Liver (tissue), 9 donors: Measurements from ENCODE around the gene GIPR. TPM values are rescaled to one million over a fixed set of nuclear protein-coding genes. Genes with fewer than 3 reads are reported as not detected.

Experiments used
- DNase-seq: peaks from one replicate; pipeline ENCODE4 v3.0.0-alpha.2; 2017; ENCODE audit warnings: low spot score
- H3K27ac ChIP-seq, 2 donors: one replicate each; pipeline ENCODE4 v1.7.0; 2013; ENCODE audit warnings: inconsistent platforms in 2 of 2, low read length in 2 of 2, control low read depth in 1 of 2, low read depth in 1 of 2, mild to moderate bottlenecking in 1 of 2
- H3K27me3 ChIP-seq, 4 donors: one replicate each; pipeline versions ENCODE4 v1.6.1 to v1.7.0; 2013; ENCODE audit warnings: low read length in 3 of 4, inconsistent platforms in 1 of 4, mild to moderate bottlenecking in 1 of 4, moderate library complexity in 1 of 4; ENCODE audit not compliant: control insufficient read depth in 4 of 4, insufficient read depth in 4 of 4
- H3K36me3 ChIP-seq, 4 donors: one replicate each; pipeline versions ENCODE4 v1.6.1 to v1.7.0; 2013; ENCODE audit warnings: low read length in 3 of 4, mild to moderate bottlenecking in 3 of 4, low read depth in 1 of 4, moderate library complexity in 1 of 4; ENCODE audit not compliant: control insufficient read depth in 4 of 4, insufficient read depth in 3 of 4
- H3K4me1 ChIP-seq, 4 donors: one replicate each; pipeline versions ENCODE4 v1.6.1 to v1.7.0; 2013; ENCODE audit warnings: low read length in 3 of 4, mild to moderate bottlenecking in 3 of 4, moderate library complexity in 1 of 4; ENCODE audit not compliant: control insufficient read depth in 4 of 4, insufficient read depth in 4 of 4
- H3K4me3 ChIP-seq, 3 donors: one replicate each; pipeline versions ENCODE4 v1.6.1 to v1.7.0; 2013; ENCODE audit warnings: low read length in 3 of 3, control low read depth in 1 of 3, low read depth in 1 of 3, mild to moderate bottlenecking in 1 of 3
- H3K9ac ChIP-seq, 2 donors: one replicate each; pipeline ENCODE4 v1.7.0; 2013; ENCODE audit warnings: low read length in 2 of 2, mild to moderate bottlenecking in 2 of 2, moderate library complexity in 2 of 2, control low read depth in 1 of 2, low read depth in 1 of 2
- H3K9me3 ChIP-seq, 4 donors: one replicate each; pipeline versions ENCODE4 v1.6.1 to v1.7.0; 2013; ENCODE audit warnings: low read length in 3 of 4; ENCODE audit not compliant: control insufficient read depth in 4 of 4
- ATF3 ChIP-seq: IDR thresholded peaks from 2 replicates; pipeline ENCODE4 v1.6.1; 2016; ENCODE audit warnings: antibody characterized with exemption
- EGR1 ChIP-seq, 2 donors: IDR thresholded peaks; 2 replicates each; pipeline ENCODE4 v1.6.1; 2016 to 2018; ENCODE audit warnings: antibody characterized with exemption in 2 of 2, low read depth in 2 of 2
- FOXA1 ChIP-seq: IDR thresholded peaks from 2 replicates; pipeline ENCODE4 v1.6.1; 2016; ENCODE audit warnings: antibody characterized with exemption
- GABPA ChIP-seq, 2 donors: IDR thresholded peaks in 1 of 2; conservative IDR thresholded peaks in 1 of 2; 2 replicates each; pipeline ENCODE4 v1.6.1; 2016; ENCODE audit warnings: antibody characterized with exemption in 2 of 2, mild to moderate bottlenecking in 1 of 2, moderate library complexity in 1 of 2
- HNF4A ChIP-seq, 2 donors: conservative IDR thresholded peaks; 2 replicates each; pipeline ENCODE4 v1.6.1; 2016; ENCODE audit warnings: antibody characterized with exemption in 2 of 2, mild to moderate bottlenecking in 2 of 2
- HNF4G ChIP-seq: IDR thresholded peaks from 2 replicates; pipeline ENCODE4 v1.6.1; 2016; ENCODE audit warnings: antibody characterized with exemption
- NR2F2 ChIP-seq: IDR thresholded peaks from 2 replicates; pipeline ENCODE4 v1.6.1; 2016; ENCODE audit warnings: antibody characterized with exemption
- RAD21 ChIP-seq, 2 donors: IDR thresholded peaks; 2 replicates each; pipeline ENCODE4 v1.6.1; 2016; ENCODE audit warnings: antibody characterized with exemption in 2 of 2, mild to moderate bottlenecking in 2 of 2
- RXRA ChIP-seq, 2 donors: IDR thresholded peaks; 2 replicates each; pipeline ENCODE4 v1.6.1; 2017 to 2018; ENCODE audit warnings: antibody characterized with exemption in 2 of 2, mild to moderate bottlenecking in 1 of 2
- SP1 ChIP-seq: IDR thresholded peaks from 2 replicates; pipeline ENCODE4 v1.6.1; 2018; ENCODE audit warnings: antibody characterized with exemption, mild to moderate bottlenecking
- TAF1 ChIP-seq: conservative IDR thresholded peaks from 2 replicates; pipeline ENCODE4 v1.6.1; 2016; ENCODE audit warnings: antibody characterized with exemption, mild to moderate bottlenecking
- YY1 ChIP-seq: IDR thresholded peaks from 2 replicates; pipeline ENCODE4 v1.6.1; 2016; ENCODE audit warnings: antibody characterized with exemption, mild to moderate bottlenecking
- ZBTB33 ChIP-seq: IDR thresholded peaks from 2 replicates; pipeline ENCODE4 v1.6.1; 2016; ENCODE audit warnings: antibody characterized with exemption
- WGBS: extraction: QIAGEN DNeasy Blood & Tissue Kit; methylation state at CpG from one replicate; pipeline ENCODE4 v1.1.7; 2013; 5-methylcytosine and 5-hydroxymethylcytosine counted together
- polyA plus RNA-seq, 2 donors: library from polyadenylated mRNA; stranded (reverse) in 1 of 2; unstranded in 1 of 2; fragments of 200-250 nt in 1 of 2; fragments of >200 nt in 1 of 2; fragmentation: Nextera tagmentation in 1 of 2; extraction: Ambion mirVana in 1 of 2; gene quantifications; one replicate each; pipeline versions ENCODE4 v1.2.1 to v1.2.3, GENCODE V29; 2013 to 2015
- total RNA-seq, 2 donors: library from RNA; depleted of rRNA; stranded (reverse); fragments of >200 nt; gene quantifications; one replicate each; pipeline ENCODE4 v1.2.3, GENCODE V29; 2014
- TF ChIP-seq, protein P1 (sequence below): IDR thresholded peaks from 2 replicates; pipeline ENCODE4 v1.6.1; 2016; ENCODE audit warnings: antibody characterized with exemption
- TF ChIP-seq, protein P2 (sequence below): IDR thresholded peaks from 2 replicates; pipeline ENCODE4 v1.6.1; 2016; ENCODE audit warnings: antibody characterized with exemption, mild to moderate bottlenecking
- TF ChIP-seq, protein P3 (sequence below): fragments of 150-350 bp; IDR thresholded peaks from 2 replicates; pipeline ENCODE4 v1.5.1; 2017; ENCODE audit warnings: improper control_type of control experiment, low read depth, low read length; ENCODE audit not compliant: missing input control
- donor health status: healthy.
- donor health status: healthy.
- donor health status: healthy.
- donor health status: healthy.
- donor health status: healthy.

GIPR gene
- total and polyA plus RNA-seq, 4 donors = 0.05 to 0.50 (median 0.07) TPM

GRCh38 chr19:45691516-45692186, 23.6 kb downstream of the GIPR start, which contains the start of gene SNRPD2:
TSS of gene SNRPD2 (minus strand) at chr19:45691953. CDS start at chr19:45691888, 65 bp downstream.
- DNase-seq = peak; percentile 93
- TF ChIP-seq ATF3 = no peak
- TF ChIP-seq, protein P1, sequence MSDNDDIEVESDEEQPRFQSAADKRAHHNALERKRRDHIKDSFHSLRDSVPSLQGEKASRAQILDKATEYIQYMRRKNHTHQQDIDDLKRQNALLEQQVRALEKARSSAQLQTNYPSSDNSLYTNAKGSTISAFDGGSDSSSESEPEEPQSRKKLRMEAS = no peak
- peak; percentile 89 to 97 for TF ChIP-seq GABPA (IDR thresholded peaks at IDR 0.05 in 1 of 2, conservative IDR thresholded peaks at IDR 0.05 in 1 of 2)
- TF ChIP-seq YY1 = no peak
- TF ChIP-seq, protein P2, sequence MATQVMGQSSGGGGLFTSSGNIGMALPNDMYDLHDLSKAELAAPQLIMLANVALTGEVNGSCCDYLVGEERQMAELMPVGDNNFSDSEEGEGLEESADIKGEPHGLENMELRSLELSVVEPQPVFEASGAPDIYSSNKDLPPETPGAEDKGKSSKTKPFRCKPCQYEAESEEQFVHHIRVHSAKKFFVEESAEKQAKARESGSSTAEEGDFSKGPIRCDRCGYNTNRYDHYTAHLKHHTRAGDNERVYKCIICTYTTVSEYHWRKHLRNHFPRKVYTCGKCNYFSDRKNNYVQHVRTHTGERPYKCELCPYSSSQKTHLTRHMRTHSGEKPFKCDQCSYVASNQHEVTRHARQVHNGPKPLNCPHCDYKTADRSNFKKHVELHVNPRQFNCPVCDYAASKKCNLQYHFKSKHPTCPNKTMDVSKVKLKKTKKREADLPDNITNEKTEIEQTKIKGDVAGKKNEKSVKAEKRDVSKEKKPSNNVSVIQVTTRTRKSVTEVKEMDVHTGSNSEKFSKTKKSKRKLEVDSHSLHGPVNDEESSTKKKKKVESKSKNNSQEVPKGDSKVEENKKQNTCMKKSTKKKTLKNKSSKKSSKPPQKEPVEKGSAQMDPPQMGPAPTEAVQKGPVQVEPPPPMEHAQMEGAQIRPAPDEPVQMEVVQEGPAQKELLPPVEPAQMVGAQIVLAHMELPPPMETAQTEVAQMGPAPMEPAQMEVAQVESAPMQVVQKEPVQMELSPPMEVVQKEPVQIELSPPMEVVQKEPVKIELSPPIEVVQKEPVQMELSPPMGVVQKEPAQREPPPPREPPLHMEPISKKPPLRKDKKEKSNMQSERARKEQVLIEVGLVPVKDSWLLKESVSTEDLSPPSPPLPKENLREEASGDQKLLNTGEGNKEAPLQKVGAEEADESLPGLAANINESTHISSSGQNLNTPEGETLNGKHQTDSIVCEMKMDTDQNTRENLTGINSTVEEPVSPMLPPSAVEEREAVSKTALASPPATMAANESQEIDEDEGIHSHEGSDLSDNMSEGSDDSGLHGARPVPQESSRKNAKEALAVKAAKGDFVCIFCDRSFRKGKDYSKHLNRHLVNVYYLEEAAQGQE = no peak
- peaks cover 0 to 15% (median 7%) of the 10 kb centered on the region in 4 donors for H3K4me1 ChIP-seq
- peak within 1 kb of the TSS; percentile 87 to 96 for H3K27ac ChIP-seq
- H3K9me3 ChIP-seq = no peaks in the 10 kb centered on the region
- peak within 1 kb of the TSS; percentile 77 to 97 (median 82) for H3K4me3 ChIP-seq
- peaks cover 0 to 23% (median 13%) of the 10 kb centered on the region in 4 donors for H3K36me3 ChIP-seq
- no peaks in the 10 kb centered on the region for H3K27me3 ChIP-seq
- under 1% methylated on average over 36 of the region's 36 CpGs for WGBS
- peak within 1 kb of the TSS; percentile 53 to 78 for H3K9ac ChIP-seq

DNA sequence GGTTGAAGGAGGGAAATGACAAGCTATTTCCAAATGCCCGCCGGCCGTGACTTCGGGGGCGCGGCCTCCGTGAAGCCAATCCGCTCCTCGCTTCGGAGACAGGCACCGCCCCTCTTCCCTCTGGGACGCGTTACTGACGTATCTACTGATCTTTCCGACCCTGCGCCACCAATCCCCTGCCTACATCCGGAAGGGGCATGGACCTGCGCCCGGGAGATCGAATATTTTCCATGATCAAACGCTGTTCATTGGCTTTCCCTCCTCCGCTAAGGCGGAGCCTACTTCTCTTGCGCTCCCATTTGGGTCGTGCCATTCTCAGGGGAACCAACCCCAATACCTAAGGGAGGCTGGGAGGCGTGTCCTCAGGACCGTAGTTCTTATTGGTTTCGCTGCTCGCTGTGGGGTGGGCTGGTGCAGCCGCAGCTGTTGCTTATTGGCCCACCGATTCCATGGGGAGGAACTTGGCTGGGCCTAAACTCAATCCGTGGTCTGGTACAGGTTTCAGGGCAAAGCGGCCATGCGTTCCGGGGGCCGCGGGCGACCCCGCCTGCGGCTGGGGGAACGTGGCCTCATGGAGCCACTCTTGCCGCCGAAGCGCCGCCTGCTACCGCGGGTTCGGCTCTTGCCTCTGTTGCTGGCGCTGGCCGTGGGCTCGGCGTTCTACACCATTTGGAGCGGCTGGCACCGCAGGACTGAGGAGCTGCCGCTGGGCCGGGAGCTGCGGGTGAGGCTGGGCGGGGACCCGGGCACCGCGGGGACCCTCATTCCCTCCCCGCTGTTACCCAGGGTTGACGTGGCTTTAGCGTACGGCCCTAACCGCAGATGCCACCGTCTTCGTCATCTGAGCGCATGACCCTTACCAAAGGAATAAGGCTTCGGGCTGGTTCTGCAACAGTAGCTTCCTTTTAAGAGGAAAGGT, 24.4 kb downstream of the GIPR start, which contains the start of gene QPCTL:
TSS of gene QPCTL (plus strand) at position 480 of the 919 bp plus-strand sequence. CDS start at position 518, 38 bp downstream.
- WGBS = under 1% methylated on average over 70 of the region's 70 CpGs
- Histone ChIP-seq H3K4me1 (peaks cover 0 to 15% (median 7%) of the 10 kb centered on the region in 4 donors), H3K36me3 (peaks cover 0 to 18% (median 8%) of the 10 kb centered on the region in 4 donors), H3K9ac (peak within 1 kb of the TSS; percentile 53 to 78), H3K4me3 (peak within 1 kb of the TSS; percentile 77 to 97 (median 82)), H3K27ac (peak within 1 kb of the TSS; percentile 87 to 96), H3K27me3 (no peaks in the 10 kb centered on the region), H3K9me3 (no peaks in the 10 kb centered on the region)
- peak; percentile 91 for DNase-seq
- TF ChIP-seq NR2F2 (peak; percentile 95), RXRA (IDR thresholded peaks at IDR 0.05) (peak; percentile 71 to 75), RAD21 (IDR thresholded peaks at IDR 0.05) (peak; percentile 22 to 44), GABPA (IDR thresholded peaks at IDR 0.05 in 1 of 2, conservative IDR thresholded peaks at IDR 0.05 in 1 of 2) (peak in 1 of 2 donors; percentile 92), SP1 (peak; percentile 98), EGR1 (IDR thresholded peaks at IDR 0.05; ENCODE audit: low read depth in 2 of 2) (peak; percentile 91 to 97), ZBTB33 (peak; percentile 90), TAF1 (no peak), HNF4A (conservative IDR thresholded peaks at IDR 0.05) (peak; percentile 59 to 61), FOXA1 (peak; percentile 67), HNF4G (no peak)
- TF ChIP-seq, protein P3, sequence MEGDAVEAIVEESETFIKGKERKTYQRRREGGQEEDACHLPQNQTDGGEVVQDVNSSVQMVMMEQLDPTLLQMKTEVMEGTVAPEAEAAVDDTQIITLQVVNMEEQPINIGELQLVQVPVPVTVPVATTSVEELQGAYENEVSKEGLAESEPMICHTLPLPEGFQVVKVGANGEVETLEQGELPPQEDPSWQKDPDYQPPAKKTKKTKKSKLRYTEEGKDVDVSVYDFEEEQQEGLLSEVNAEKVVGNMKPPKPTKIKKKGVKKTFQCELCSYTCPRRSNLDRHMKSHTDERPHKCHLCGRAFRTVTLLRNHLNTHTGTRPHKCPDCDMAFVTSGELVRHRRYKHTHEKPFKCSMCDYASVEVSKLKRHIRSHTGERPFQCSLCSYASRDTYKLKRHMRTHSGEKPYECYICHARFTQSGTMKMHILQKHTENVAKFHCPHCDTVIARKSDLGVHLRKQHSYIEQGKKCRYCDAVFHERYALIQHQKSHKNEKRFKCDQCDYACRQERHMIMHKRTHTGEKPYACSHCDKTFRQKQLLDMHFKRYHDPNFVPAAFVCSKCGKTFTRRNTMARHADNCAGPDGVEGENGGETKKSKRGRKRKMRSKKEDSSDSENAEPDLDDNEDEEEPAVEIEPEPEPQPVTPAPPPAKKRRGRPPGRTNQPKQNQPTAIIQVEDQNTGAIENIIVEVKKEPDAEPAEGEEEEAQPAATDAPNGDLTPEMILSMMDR = no peak
- TF ChIP-seq, protein P1 = peak; percentile 93
- TF ChIP-seq, protein P2 = peak; percentile 89
